Germinal center (tissue), 1 donor: ENCODE measurements around the gene PPIA.
"Not testable (repeated sequence)": the region's sequence is repeated elsewhere in the genome, so short reads cannot be mapped to it uniquely, and the experiment has no call there.

Experiments
- DNase-seq: peaks from one replicate; pipeline ENCODE4 v3.0.0; 2012; ENCODE audit warnings: mixed read lengths, low spot score

Gene PPIA

GRCh38 chr7:44764081-44764480 is 32.4 kb upstream of the PPIA start:
- DNase-seq, result no peak

GRCh38 chr7:44764665-44765578 is 31.6 kb upstream of the PPIA start:
- no peak for DNase-seq

- no peak for DNase-seq
These were observed 30.7 kb upstream of the PPIA start for GRCh38 chr7:44765579-44766415.

GRCh38 chr7:44766416-44766801 is 30.1 kb upstream of the PPIA start:
- DNase-seq, result no peak

- DNase-seq, result no peak
These were observed 29.2 kb upstream of the PPIA start for GRCh38 chr7:44767134-44767911.

GRCh38 chr7:44767912-44768627 is 28.4 kb upstream of the PPIA start:
- peak; percentile 37 for DNase-seq

- DNase-seq, result no peak
These were observed 27.7 kb upstream of the PPIA start for GRCh38 chr7:44768628-44769371.

- DNase-seq, result no peak
These were observed 27.1 kb upstream of the PPIA start for GRCh38 chr7:44769376-44769775.

- no peak for DNase-seq
These were observed 26.6 kb upstream of the PPIA start for GRCh38 chr7:44769776-44770294.

GRCh38 chr7:44771358-44771757 is 25.1 kb upstream of the PPIA start:
- DNase-seq, result no peak

GRCh38 chr7:44772440-44772839 is 24.0 kb upstream of the PPIA start:
- no peak for DNase-seq

GRCh38 chr7:44772867-44773266 is 23.6 kb upstream of the PPIA start:
- DNase-seq, result no peak

- DNase-seq, result not testable (repeated sequence)
These were observed 22.0 kb upstream of the PPIA start for GRCh38 chr7:44774486-44774885.

- no peak for DNase-seq
These were observed 20.9 kb upstream of the PPIA start for GRCh38 chr7:44775383-44776107.

- DNase-seq, result no peak
These were observed 20.3 kb upstream of the PPIA start for GRCh38 chr7:44776211-44776610.

GRCh38 chr7:44782460-44782859 is 14.0 kb upstream of the PPIA start:
- no peak for DNase-seq

GRCh38 chr7:44783407-44783806 is 13.1 kb upstream of the PPIA start:
- no peak for DNase-seq

- no peak for DNase-seq
These were observed 12.1 kb upstream of the PPIA start for GRCh38 chr7:44784364-44784763.

- not testable (repeated sequence) for DNase-seq
These were observed 11.3 kb upstream of the PPIA start for GRCh38 chr7:44785218-44785617.

- DNase-seq, result no peak
These were observed 9.4 kb upstream of the PPIA start for GRCh38 chr7:44787041-44787440.
